Astrocyte of the spinal cord (primary cell): ENCODE results near the gene UBE2E2.

ENCODE experiments used
- DNase-seq: peaks from one replicate; pipeline ENCODE4 v3.0.0; 2011; ENCODE audit warnings: low read depth, low spot score
- H3K4me3 ChIP-seq: 2 replicates; pipeline ENCODE4 v1.5.1; 2011; ENCODE audit warnings: low read depth, mild to moderate bottlenecking, low read length, moderate library complexity
- CTCF ChIP-seq: IDR thresholded peaks from 2 replicates; pipeline ENCODE4 v1.5.1; 2012; ENCODE audit warnings: low read depth, mild to moderate bottlenecking, low read length, inconsistent platforms
- in situ Hi-C: cut with HindIII; loops from 2 replicates; pipeline ENCODE4 v1.10.0; 2017; ENCODE audit warnings: low sequenced_read_pairs

UBE2E2 gene

GRCh38 chr3:23217872-23218554 lies 14.9 kb downstream of the UBE2E2 start:
- no peak for TF ChIP-seq CTCF
- in situ Hi-C loops, result no loop called here

DNA sequence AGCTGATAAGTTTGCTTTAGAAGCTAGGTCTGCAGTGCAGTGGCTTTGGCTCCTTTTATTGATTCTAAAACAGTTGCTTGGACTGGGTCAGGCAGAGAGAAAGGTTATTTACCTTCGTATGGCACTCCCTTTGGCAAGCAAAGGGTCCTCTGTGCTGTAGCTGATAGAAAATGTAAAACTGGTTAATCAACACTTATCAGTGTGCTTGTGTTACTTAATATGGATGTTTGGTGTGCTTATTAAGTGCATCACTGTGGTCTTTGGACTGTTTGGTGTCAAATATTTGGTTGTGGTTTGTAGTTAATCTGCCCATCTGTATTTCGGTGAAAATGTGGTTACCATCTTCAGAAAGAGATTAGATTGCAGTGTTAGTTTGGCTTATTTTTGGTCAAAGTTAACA lies 16.0 kb downstream of the UBE2E2 start:
- no peak overlapping the region for H3K4me3 ChIP-seq
- in situ Hi-C loops, result no loop called here
- DNase-seq, result no peak
- TF ChIP-seq CTCF, result no peak

More at GRCh38 chr3:23217872-23218554, 14.9 kb downstream of the UBE2E2 start:
- H3K4me3 ChIP-seq, result no peak overlapping the region
- peak; percentile 42 for DNase-seq

GRCh38 chr3:23219552-23219951 lies 16.4 kb downstream of the UBE2E2 start:
- TF ChIP-seq CTCF, result no peak
- DNase-seq, result no peak
- no peak overlapping the region for H3K4me3 ChIP-seq
- in situ Hi-C loops, result no loop called here

DNA sequence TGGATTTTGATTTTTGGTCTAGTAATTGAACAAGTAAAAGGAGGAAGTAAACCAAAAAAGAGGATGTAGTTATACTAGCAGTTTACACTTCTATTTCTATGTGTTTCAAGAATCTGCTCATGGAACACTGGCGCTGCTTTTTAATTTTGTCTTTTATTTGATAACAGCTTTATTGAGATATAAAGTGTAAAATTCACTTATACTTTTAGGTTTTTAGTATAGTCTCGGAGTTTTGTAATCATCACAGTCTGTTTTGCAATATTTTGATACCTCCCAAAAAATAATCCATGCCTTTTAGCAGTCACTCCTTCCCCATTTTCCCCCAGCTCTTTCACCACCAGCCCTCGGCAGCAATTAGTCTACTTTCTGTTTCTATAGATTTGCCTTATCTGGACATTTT lies 18.0 kb downstream of the UBE2E2 start:
- no peak for DNase-seq
- TF ChIP-seq CTCF, result no peak
- H3K4me3 ChIP-seq, result no peak overlapping the region
- in situ Hi-C loops, result no loop called here

DNA sequence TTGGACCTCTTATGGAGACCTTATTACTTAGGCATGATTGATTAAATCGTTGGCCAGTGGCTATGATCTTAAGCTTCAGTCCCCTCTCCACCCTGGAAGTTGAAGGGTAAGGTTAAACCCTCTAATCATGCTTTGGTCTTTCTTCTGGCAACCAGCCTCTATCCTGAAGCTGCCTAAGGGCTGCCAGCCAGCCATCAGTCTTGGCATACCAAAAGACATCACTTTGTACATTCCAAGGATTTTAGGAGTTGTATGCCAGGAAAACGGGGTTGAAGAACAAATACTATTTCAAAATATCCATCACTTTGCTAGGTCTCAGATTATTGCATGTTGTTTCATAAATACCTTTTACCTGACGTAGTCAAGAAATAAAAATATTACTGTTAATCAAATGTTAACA lies 28.9 kb downstream of the UBE2E2 start:
- in situ Hi-C loops, result no loop called here
- DNase-seq, result no peak
- TF ChIP-seq CTCF, result no peak
- no peak overlapping the region for H3K4me3 ChIP-seq

DNA sequence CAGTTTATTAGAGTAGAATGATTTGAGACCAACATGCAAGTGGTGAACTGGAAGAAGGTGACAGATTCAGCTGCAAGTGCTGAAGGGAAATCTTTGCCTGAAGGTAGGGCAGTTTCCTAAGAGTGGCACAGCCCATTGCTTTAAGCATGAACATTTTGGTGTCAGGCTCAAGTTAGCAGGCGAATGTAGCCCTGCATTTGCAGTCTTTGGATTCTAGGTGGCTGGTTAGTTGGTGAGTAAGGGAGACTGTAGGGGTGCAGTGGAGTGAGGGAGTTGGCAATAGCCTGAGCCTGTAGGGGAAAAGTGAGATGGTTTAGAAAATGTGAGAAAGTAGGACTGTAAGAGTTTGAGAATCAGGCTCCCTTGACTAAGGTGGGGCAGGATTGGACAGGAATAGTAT lies 29.7 kb downstream of the UBE2E2 start:
- no peak for DNase-seq
- TF ChIP-seq CTCF, result no peak
- in situ Hi-C loops, result no loop called here
- H3K4me3 ChIP-seq, result no peak overlapping the region
